GM12878 (cell line): ENCODE results near the gene CD86. TPM values are rescaled to one million over a fixed set of nuclear protein-coding genes. Genes with fewer than 3 reads are reported as not detected.

Source experiments
- ATAC-seq: fragments of 200-7000 bp; cut with Tn5 transposase; 3 replicates; pipeline ENCODE4 v1.9.1; 2020; ENCODE audit warnings: mild to moderate bottlenecking, moderate library complexity
- BruUV-seq: library from RNA; stranded (reverse); fragments of 400-500 nt; replicated peaks from 2 replicates; lab custom pipeline; 2021; lab: Mats Ljungman, UMichigan
- CTCF ChIA-PET: fragments of 300-600 bp; sonication (Branson Sonifier 250); formaldehyde crosslinking; extraction: SDS; loops from one replicate; lab custom pipeline; 2021; ENCODE audit warnings: inconsistent platforms; lab: Yijun Ruan, JAX
- POLR2A ChIA-PET: fragments of 350-600 bp; formaldehyde crosslinking; extraction: SDS; loops from one replicate; lab custom pipeline; 2021; ENCODE audit warnings: inconsistent platforms; lab: Charles Lee
- RAD21 ChIA-PET: fragments of 300-600 bp; sonication (Branson Sonifier 250); formaldehyde crosslinking; loops from one replicate; lab custom pipeline; 2023; ENCODE audit warnings: antibody characterized with exemption; ENCODE audit not compliant: unreplicated experiment; lab: Charles Lee
- SMC1A ChIA-PET: fragments of 300-600 bp; sonication (Branson Sonifier 250); formaldehyde crosslinking; loops from one replicate; lab custom pipeline; 2023; ENCODE audit not compliant: unreplicated experiment, uncharacterized antibody; lab: Charles Lee
- DNase-seq: peaks from one replicate; pipeline ENCODE4 v3.0.0-alpha.2; 2011; ENCODE audit warnings: low read depth, low spot score
- FAIRE-seq: peaks from 3 replicates; lab custom pipeline; 2011; peaks lifted over from hg19 to GRCh38; lab: Jason Lieb, UNC
- H2AFZ ChIP-seq: 2 replicates; pipeline ENCODE4 v1.6.0; 2011; ENCODE audit warnings: low read depth, low read length, control low read depth; ENCODE audit not compliant: control insufficient read depth
- H3K27ac ChIP-seq: 2 replicates; pipeline ENCODE4 v1.5.1; 2011; ENCODE audit warnings: control low read depth; ENCODE audit not compliant: control insufficient read depth, insufficient read depth
- H3K27me3 ChIP-seq, 2 experiments: replicated peaks in 1 of 2; 2 replicates each; pipeline versions ENCODE4 v1.6.0 to v1.6.1; 2011; ENCODE audit warnings: low read length in 1 of 2; ENCODE audit not compliant: control insufficient read depth in 2 of 2, insufficient read depth in 2 of 2
- H3K36me3 ChIP-seq, 2 experiments: 2 replicates each; pipeline ENCODE4 v1.5.1; 2011; ENCODE audit warnings: low read length in 1 of 2; ENCODE audit not compliant: control insufficient read depth in 2 of 2, insufficient read depth in 2 of 2
- H3K4me1 ChIP-seq: 2 replicates; pipeline ENCODE4 v1.6.1; 2011; ENCODE audit warnings: mild to moderate bottlenecking, low read length, moderate library complexity, mixed read lengths; ENCODE audit not compliant: control insufficient read depth, insufficient read depth
- H3K4me2 ChIP-seq: 2 replicates; pipeline ENCODE4 v1.6.0; 2011; ENCODE audit warnings: control low read depth; ENCODE audit not compliant: control insufficient read depth, insufficient read depth
- H3K4me3 ChIP-seq: fragments of 200-600 bp; sonication (generic); 2 replicates; pipeline ENCODE4 v1.5.1; 2016
- H3K79me2 ChIP-seq: 2 replicates; pipeline ENCODE4 v1.6.0; 2011; ENCODE audit warnings: low read length; ENCODE audit not compliant: control insufficient read depth, insufficient read depth
- H3K9ac ChIP-seq: 2 replicates; pipeline ENCODE4 v1.8.0; 2011; ENCODE audit warnings: low read length, control low read depth, mixed read lengths; ENCODE audit not compliant: control insufficient read depth, insufficient read depth
- H3K9me3 ChIP-seq: replicated peaks from 3 replicates; pipeline ENCODE4 v1.5.1; 2011; ENCODE audit warnings: mild to moderate bottlenecking, low read length; ENCODE audit not compliant: control insufficient read depth, insufficient read depth
- H4K20me1 ChIP-seq: 2 replicates; pipeline ENCODE4 v1.6.0; 2011; ENCODE audit not compliant: control insufficient read depth, insufficient read depth
- BCL11A ChIP-seq: IDR thresholded peaks from 2 replicates; pipeline ENCODE4 v1.6.1; 2011; ENCODE audit warnings: low read depth, low read length
- CREB1 ChIP-seq: IDR thresholded peaks from 2 replicates; pipeline ENCODE4 v1.6.1; 2012; ENCODE audit warnings: low read depth, mild to moderate bottlenecking, inconsistent platforms
- EED ChIP-seq: sonication (generic); IDR thresholded peaks from 2 replicates; pipeline ENCODE4 v1.6.1; 2016; ENCODE audit warnings: antibody characterized with exemption, low read depth
- FOXM1 ChIP-seq: IDR thresholded peaks from 2 replicates; pipeline ENCODE4 v1.6.1; 2012; ENCODE audit warnings: low read depth, mild to moderate bottlenecking, inconsistent platforms, low read length, moderate library complexity
- HDAC2 ChIP-seq: fragments of 200-600 bp; sonication (generic); IDR thresholded peaks from 2 replicates; pipeline ENCODE4 v1.6.1; 2017
- HDGF ChIP-seq: fragments of 450-650 bp; IDR thresholded peaks from 2 replicates; pipeline ENCODE4 v1.6.1; 2016; ENCODE audit warnings: antibody characterized with exemption
- IRF4 ChIP-seq: IDR thresholded peaks from 2 replicates; pipeline ENCODE4 v1.6.1; 2011; ENCODE audit warnings: low read depth, low read length
- JUND ChIP-seq: IDR thresholded peaks from 2 replicates; pipeline ENCODE4 v1.6.1; 2012; ENCODE audit warnings: low read depth, mild to moderate bottlenecking, low read length, improper control_type of control experiment, moderate library complexity
- NR2F1 ChIP-seq: fragments of 450-650 bp; conservative IDR thresholded peaks from 2 replicates; pipeline ENCODE4 v1.6.1; 2017; ENCODE audit warnings: mild to moderate bottlenecking
- RAD21 ChIP-seq: IDR thresholded peaks from 2 replicates; pipeline ENCODE4 v1.6.1; 2011; ENCODE audit warnings: mild to moderate bottlenecking, low read depth, low read length, moderate library complexity; ENCODE audit not compliant: insufficient read depth
- SIX5 ChIP-seq: IDR thresholded peaks from 2 replicates; pipeline ENCODE4 v1.6.1; 2011; ENCODE audit warnings: mild to moderate bottlenecking, low read depth, low read length, moderate library complexity; ENCODE audit not compliant: severe bottlenecking
- STAT3 ChIP-seq: IDR thresholded peaks from 2 replicates; pipeline ENCODE4 v1.6.1; 2011; ENCODE audit warnings: low read depth, low read length, improper control_type of control experiment
- TCF12 ChIP-seq: IDR thresholded peaks from 2 replicates; pipeline ENCODE4 v1.6.1; 2011; ENCODE audit warnings: low read depth, mild to moderate bottlenecking, low read length
- ZNF384 ChIP-seq: IDR thresholded peaks from 2 replicates; pipeline ENCODE4 v1.6.1; 2012; ENCODE audit warnings: low read depth, mild to moderate bottlenecking, low read length, improper control_type of control experiment, borderline replicate concordance
- ZZZ3 ChIP-seq: IDR thresholded peaks from 2 replicates; pipeline ENCODE4 v1.6.1; 2011; ENCODE audit warnings: low read depth; ENCODE audit not compliant: control insufficient read depth, insufficient read length
- WGBS: methylation state at CpG from one replicate; pipeline ENCODE4 v1.1.6; 2016; ENCODE audit warnings: low lambda C conversion rate; ENCODE audit not compliant: insufficient replicate concordance, insufficient coverage; ENCODE audit errors: missing lambda C conversion rate; 5-methylcytosine and 5-hydroxymethylcytosine counted together
- in situ Hi-C: fragments of 300-500 bp; cut with MboI; formaldehyde crosslinking; loops from 9 replicates; pipeline ENCODE4 v1.14.3; 2018; ENCODE audit warnings: mixed read lengths
- intact Hi-C: fragments of 100-400 bp; cut with micrococcal nuclease; formaldehyde crosslinking; loops from one replicate; pipeline ENCODE4 v1.14.2; 2022; ENCODE audit not compliant: unreplicated experiment
- polyA plus RNA-seq, 11 experiments: library from polyadenylated mRNA; depleted of rRNA in 4 of 11; unstranded in 6 of 11; stranded (reverse) in 5 of 11; fragments of >200 nt; fragmentation: Nextera tagmentation in 4 of 11; fragmentation: Illumina TruSeq in 1 of 11; extraction: Ambion mirVana in 4 of 11; extraction: Trizol in 1 of 11; gene quantifications; 1 replicate in 1 of 11; 2 replicates in 10 of 11; pipeline versions ENCODE4 v1.2.1 to v1.2.3, GENCODE V29; 2011 to 2016; ENCODE audit warnings: inconsistent platforms in 2 of 11, missing spikeins in 2 of 11, low read depth in 1 of 11
- total RNA-seq, 4 experiments: library from RNA; depleted of rRNA in 3 of 4; stranded (reverse); fragments of >200 nt in 3 of 4; fragmentation: Illumina TruSeq in 1 of 4; extraction: Trizol in 1 of 4; gene quantifications; 2 replicates each; pipeline versions ENCODE4 v1.2.1 to v1.2.3, GENCODE V29; 2013 to 2021
- TF ChIP-seq, protein P1 (sequence below), 3 experiments: IDR thresholded peaks in 2 of 3; conservative IDR thresholded peaks in 1 of 3; 2 replicates each; pipeline ENCODE4 v1.5.1; 2011; ENCODE audit warnings: low read depth in 3 of 3, low read length in 3 of 3, mild to moderate bottlenecking in 3 of 3, control low read depth in 2 of 3, moderate library complexity in 2 of 3, inconsistent platforms in 1 of 3, mixed read lengths in 1 of 3; ENCODE audit not compliant: control insufficient read depth in 2 of 3, insufficient read depth in 1 of 3; ENCODE audit errors: extremely low read depth in 1 of 3
- TF ChIP-seq, protein P2 (sequence below): fragments of 450-650 bp; IDR thresholded peaks from 2 replicates; pipeline ENCODE4 v1.6.1; 2016; ENCODE audit warnings: mild to moderate bottlenecking

Gene CD86
- total and polyA plus RNA-seq, 10 of the 15 experiments (the other 5 are each of a cell fraction or from before 2014, with no cell fraction given), result 40.9 to 100 (median 55.5) TPM

DNA sequence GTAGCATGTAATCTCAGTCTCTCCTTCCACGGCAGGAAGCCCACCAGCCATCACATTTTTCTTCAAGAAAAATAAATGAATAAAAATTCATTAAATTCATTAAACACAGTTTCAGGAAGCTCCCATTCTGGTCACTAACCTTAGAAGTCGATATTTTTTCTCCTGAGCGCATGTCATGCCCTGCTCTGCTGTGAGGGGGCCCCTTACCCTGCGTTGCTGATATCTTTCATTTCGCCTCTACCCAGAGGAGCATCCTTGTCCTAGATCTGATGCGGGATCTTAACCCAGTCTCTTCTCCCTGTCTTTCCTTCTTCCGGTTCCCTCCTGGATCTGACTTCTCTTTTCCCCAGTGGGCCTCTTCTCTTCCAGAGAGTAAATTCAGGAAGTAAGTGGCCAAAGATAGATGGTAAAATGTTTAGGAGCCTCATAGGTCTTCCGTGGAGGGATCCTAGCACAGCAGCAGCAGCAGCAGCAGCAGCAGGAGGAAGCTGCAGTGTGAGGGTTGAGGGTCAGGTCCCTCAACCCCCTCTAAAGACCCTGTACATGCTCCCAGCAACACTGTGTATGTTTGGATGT, 31.7 kb upstream of the CD86 start:
- POLR2A ChIA-PET, result interaction anchor here (1.5 to 8.9 kb wide), 6 partner anchors 9 to 55 kb away, joined by 3 to 120 read pairs (median 30); no protein-coding TSS in a partner anchor
- DNase-seq (no peak), FAIRE-seq (no peak)
- WGBS, result 68% methylated on average over 8 of the region's 8 CpGs
- intact Hi-C loops (no loop called here), in situ Hi-C loops (no loop called here)
- Histone ChIP-seq H2AFZ (no peak overlapping the region), H3K27ac (0 out of 2 replicates have a peak overlapping the region, but pooled peaks have one; percentile 5), H3K9me3 (peaks cover 4% of the 10 kb centered on the region; the same call in 2 of the 3 replicates), H3K79me2 (peaks cover 19% of the 10 kb centered on the region)
- CTCF ChIA-PET, result interaction anchor here (1.5 kb wide), 1 partner anchor 11 kb away, joined by 3 read pairs; no protein-coding TSS in a partner anchor
- SMC1A ChIA-PET, result interaction anchor here (1.6 to 9.3 kb wide), 5 partner anchors 9 to 69 kb away, joined by 5 to 454 read pairs (median 54); partner anchors contain the start of gene CD86
- TF ChIP-seq, protein P1, sequence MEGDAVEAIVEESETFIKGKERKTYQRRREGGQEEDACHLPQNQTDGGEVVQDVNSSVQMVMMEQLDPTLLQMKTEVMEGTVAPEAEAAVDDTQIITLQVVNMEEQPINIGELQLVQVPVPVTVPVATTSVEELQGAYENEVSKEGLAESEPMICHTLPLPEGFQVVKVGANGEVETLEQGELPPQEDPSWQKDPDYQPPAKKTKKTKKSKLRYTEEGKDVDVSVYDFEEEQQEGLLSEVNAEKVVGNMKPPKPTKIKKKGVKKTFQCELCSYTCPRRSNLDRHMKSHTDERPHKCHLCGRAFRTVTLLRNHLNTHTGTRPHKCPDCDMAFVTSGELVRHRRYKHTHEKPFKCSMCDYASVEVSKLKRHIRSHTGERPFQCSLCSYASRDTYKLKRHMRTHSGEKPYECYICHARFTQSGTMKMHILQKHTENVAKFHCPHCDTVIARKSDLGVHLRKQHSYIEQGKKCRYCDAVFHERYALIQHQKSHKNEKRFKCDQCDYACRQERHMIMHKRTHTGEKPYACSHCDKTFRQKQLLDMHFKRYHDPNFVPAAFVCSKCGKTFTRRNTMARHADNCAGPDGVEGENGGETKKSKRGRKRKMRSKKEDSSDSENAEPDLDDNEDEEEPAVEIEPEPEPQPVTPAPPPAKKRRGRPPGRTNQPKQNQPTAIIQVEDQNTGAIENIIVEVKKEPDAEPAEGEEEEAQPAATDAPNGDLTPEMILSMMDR (IDR thresholded peaks at IDR 0.05 in 2 of 3, conservative IDR thresholded peaks at IDR 0.05 in 1 of 3; ENCODE audit: control insufficient read depth in 2 of 3, extremely low read depth in 1 of 3, insufficient read depth in 1 of 3, low read depth in 3 of 3, low read length in 3 of 3), result 0 out of 6 replicates have a peak, but pooled peaks of 1 of the 3 experiments have one; percentile 2
- TF ChIP-seq NR2F1 (no peak), BCL11A (no peak), RAD21 (peak; percentile 17; the same call in 1 of the 2 replicates), FOXM1 (no peak), JUND (no peak), IRF4 (no peak), TCF12 (no peak), CREB1 (no peak), STAT3 (no peak), EED (no peak), SIX5 (no peak), ZNF384 (no peak), HDAC2 (no peak), ZZZ3 (no peak), HDGF (no peak)
- TF ChIP-seq, protein P2, sequence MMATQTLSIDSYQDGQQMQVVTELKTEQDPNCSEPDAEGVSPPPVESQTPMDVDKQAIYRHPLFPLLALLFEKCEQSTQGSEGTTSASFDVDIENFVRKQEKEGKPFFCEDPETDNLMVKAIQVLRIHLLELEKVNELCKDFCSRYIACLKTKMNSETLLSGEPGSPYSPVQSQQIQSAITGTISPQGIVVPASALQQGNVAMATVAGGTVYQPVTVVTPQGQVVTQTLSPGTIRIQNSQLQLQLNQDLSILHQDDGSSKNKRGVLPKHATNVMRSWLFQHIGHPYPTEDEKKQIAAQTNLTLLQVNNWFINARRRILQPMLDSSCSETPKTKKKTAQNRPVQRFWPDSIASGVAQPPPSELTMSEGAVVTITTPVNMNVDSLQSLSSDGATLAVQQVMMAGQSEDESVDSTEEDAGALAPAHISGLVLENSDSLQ, result no peak
- TF ChIP-seq, all 136 proteins: peak for 2
- BruUV-seq, result no TSS peak
- Histone ChIP-seq H3K36me3 (0 out of 4 replicates have a peak, but pooled peaks cover 0 to 2% of the 10 kb centered on the region in 2 experiments), H3K4me2 (no peak overlapping the region), H3K9ac (no peak overlapping the region), H3K4me3 (no peak overlapping the region), H3K27me3 (no peaks in the 10 kb centered on the region), H3K4me1 (peaks cover 49% of the 10 kb centered on the region), H4K20me1 (no peaks in the 10 kb centered on the region)
- RAD21 ChIA-PET, result interaction anchor here (0.7 to 9.8 kb wide), 5 partner anchors 18 to 78 kb away, joined by 3 to 180 read pairs (median 76); no protein-coding TSS in a partner anchor
- ATAC-seq, result no peak
